IMR-90 (cell line): ENCODE measurements around the gene ADAM33. TPM values are rescaled to one million over a fixed set of nuclear protein-coding genes. Genes with fewer than 3 reads are reported as not detected.

Experiments
- ATAC-seq: fragments of 200-7000 bp; cut with Tn5 transposase; 2 replicates; pipeline ENCODE4 v1.9.1; 2020; ENCODE audit warnings: low read depth, mild to moderate bottlenecking, moderate library complexity
- BruUV-seq: library from RNA; stranded (reverse); fragments of 400-500 nt; replicated peaks from 2 replicates; lab custom pipeline; 2021; lab: Mats Ljungman, UMichigan
- CTCF ChIA-PET: fragments of 300-600 bp; formaldehyde crosslinking; extraction: SDS; loops from one replicate; lab custom pipeline; 2021; ENCODE audit warnings: antibody characterized with exemption; lab: Yijun Ruan, JAX
- POLR2A ChIA-PET: fragments of 300-600 bp; sonication (Branson Sonifier 250); formaldehyde crosslinking; loops from one replicate; lab custom pipeline; 2022; ENCODE audit warnings: antibody characterized with exemption; ENCODE audit not compliant: unreplicated experiment; lab: Charles Lee
- DNase-seq: peaks from one replicate; pipeline ENCODE4 v3.0.0; 2013
- H2AFZ ChIP-seq: replicated peaks from 2 replicates; pipeline ENCODE3; 2013; ENCODE audit warnings: low read length, mild to moderate bottlenecking; ENCODE audit not compliant: poor library complexity
- H2AK5ac ChIP-seq: 2 replicates; pipeline ENCODE4 v1.6.1; 2013; ENCODE audit warnings: low read depth, low read length, inconsistent platforms
- H2AK9ac ChIP-seq: replicated peaks from 2 replicates; pipeline ENCODE3; 2013; ENCODE audit warnings: mild to moderate bottlenecking, low read depth, low read length, moderate library complexity; ENCODE audit not compliant: poor library complexity
- H2BK120ac ChIP-seq: 2 replicates; pipeline ENCODE4 v1.6.1; 2013; ENCODE audit warnings: low read depth, low read length, inconsistent platforms
- H2BK15ac ChIP-seq: 3 replicates; pipeline ENCODE4 v1.6.1; 2013; ENCODE audit warnings: low read depth, low read length, inconsistent platforms
- H2BK20ac ChIP-seq: 2 replicates; pipeline ENCODE4 v1.6.1; 2013; ENCODE audit warnings: low read depth, mild to moderate bottlenecking, inconsistent platforms, low read length, moderate library complexity
- H2BK5ac ChIP-seq: 2 replicates; pipeline ENCODE4 v1.6.1; 2013; ENCODE audit warnings: mild to moderate bottlenecking, low read depth, low read length, inconsistent platforms; ENCODE audit not compliant: poor library complexity, severe bottlenecking
- H3K14ac ChIP-seq: replicated peaks from 2 replicates; pipeline ENCODE4 v1.6.1; 2013; ENCODE audit warnings: low read depth, low read length, inconsistent platforms
- H3K18ac ChIP-seq: 2 replicates; pipeline ENCODE4 v1.6.1; 2013; ENCODE audit warnings: low read depth, low read length, control low read depth
- H3K23ac ChIP-seq: 2 replicates; pipeline ENCODE4 v1.6.1; 2013; ENCODE audit warnings: low read depth, low read length, inconsistent platforms
- H3K27ac ChIP-seq: 2 replicates; pipeline ENCODE4 v1.5.1; 2013; ENCODE audit warnings: mild to moderate bottlenecking, control low read depth, low read length; ENCODE audit not compliant: insufficient read depth
- H3K27me3 ChIP-seq: 2 replicates; pipeline ENCODE4 v1.6.1; 2013; ENCODE audit warnings: low read length; ENCODE audit not compliant: control insufficient read depth, insufficient read depth
- H3K36me3 ChIP-seq: 2 replicates; pipeline ENCODE4 v1.6.1; 2013; ENCODE audit warnings: low read length, mixed read lengths; ENCODE audit not compliant: control insufficient read depth, insufficient read depth
- H3K4ac ChIP-seq: 2 replicates; pipeline ENCODE4 v1.6.1; 2013; ENCODE audit warnings: low read depth, low read length, inconsistent platforms
- H3K4me1 ChIP-seq: 2 replicates; pipeline ENCODE4 v1.6.1; 2013; ENCODE audit warnings: low read length, mixed read lengths; ENCODE audit not compliant: control insufficient read depth, insufficient read depth
- H3K4me2 ChIP-seq: 2 replicates; pipeline ENCODE4 v1.6.1; 2013; ENCODE audit warnings: low read depth, mild to moderate bottlenecking, control low read depth, low read length, moderate library complexity
- H3K4me3 ChIP-seq: 2 replicates; pipeline ENCODE4 v1.5.1; 2013; ENCODE audit warnings: low read depth, mild to moderate bottlenecking, control low read depth, low read length, moderate library complexity; ENCODE audit not compliant: insufficient read depth
- H3K56ac ChIP-seq: 2 replicates; pipeline ENCODE4 v1.6.1; 2013; ENCODE audit warnings: low read length, inconsistent platforms; ENCODE audit not compliant: insufficient read depth; ENCODE audit errors: extremely low read depth
- H3K79me1 ChIP-seq, 2 experiments: 2 replicates each; pipeline ENCODE4 v1.6.1; 2013; ENCODE audit warnings: low read length in 2 of 2, inconsistent platforms in 1 of 2, low read depth in 1 of 2
- H3K9ac ChIP-seq: 2 replicates; pipeline ENCODE4 v1.6.1; 2013; ENCODE audit warnings: low read depth, low read length, control low read depth
- H3K9me1 ChIP-seq: 2 replicates; pipeline ENCODE4 v1.6.1; 2013; ENCODE audit warnings: low read length, inconsistent platforms; ENCODE audit not compliant: insufficient read depth
- H3K9me3 ChIP-seq: 2 replicates; pipeline ENCODE4 v1.6.1; 2013; ENCODE audit warnings: low read length; ENCODE audit not compliant: control insufficient read depth, insufficient read depth
- H4K20me1 ChIP-seq: 2 replicates; pipeline ENCODE4 v1.6.1; 2013; ENCODE audit warnings: low read length, inconsistent platforms; ENCODE audit not compliant: insufficient read depth
- H4K5ac ChIP-seq: 2 replicates; pipeline ENCODE4 v1.6.1; 2013; ENCODE audit warnings: mild to moderate bottlenecking, low read depth, low read length, control low read depth
- H4K8ac ChIP-seq, 2 experiments: 2 replicates each; pipeline ENCODE4 v1.6.1; 2013; ENCODE audit warnings: low read depth in 2 of 2, low read length in 2 of 2, control low read depth in 1 of 2, inconsistent platforms in 1 of 2
- H4K91ac ChIP-seq: 2 replicates; pipeline ENCODE4 v1.6.1; 2013; ENCODE audit warnings: low read depth, low read length, inconsistent platforms; ENCODE audit not compliant: insufficient read depth
- CEBPB ChIP-seq: IDR thresholded peaks from 2 replicates; pipeline ENCODE4 v1.6.1; 2012; ENCODE audit warnings: low read depth, low read length, improper control_type of control experiment
- MAZ ChIP-seq: IDR thresholded peaks from 2 replicates; pipeline ENCODE4 v1.6.1; 2012; ENCODE audit warnings: low read depth, mild to moderate bottlenecking, low read length, improper control_type of control experiment, moderate library complexity, borderline replicate concordance
- MXI1 ChIP-seq: IDR thresholded peaks from 2 replicates; pipeline ENCODE4 v1.6.1; 2012; ENCODE audit warnings: low read depth, mild to moderate bottlenecking, low read length, moderate library complexity, borderline replicate concordance
- POLR2A ChIP-seq: IDR thresholded peaks from 2 replicates; pipeline ENCODE4 v1.6.1; 2012; ENCODE audit warnings: mild to moderate bottlenecking, low read depth, low read length
- RAD21 ChIP-seq: IDR thresholded peaks from 2 replicates; pipeline ENCODE4 v1.6.1; 2012; ENCODE audit warnings: low read length, improper control_type of control experiment
- SMC3 ChIP-seq: fragments of 150-350 bp; IDR thresholded peaks from 2 replicates; pipeline ENCODE4 v1.6.1; 2016; ENCODE audit warnings: low read depth, mild to moderate bottlenecking, antibody characterized with exemption, low read length, moderate library complexity
- WGBS, 2 experiments: methylation state at CpG; one replicate each; pipeline versions ENCODE4 v1.1.5 to v1.1.7; 2013; ENCODE audit warnings: missing lambda C conversion rate in 2 of 2; ENCODE audit not compliant: insufficient read length in 1 of 2; ENCODE audit errors: extremely low coverage in 2 of 2; 5-methylcytosine and 5-hydroxymethylcytosine counted together
- dilution Hi-C: fragments of 300-500 bp; cut with HindIII; formaldehyde crosslinking; loops from one replicate; pipeline ENCODE4 v1.14.3; 2018; ENCODE audit warnings: low sequenced_read_pairs; ENCODE audit not compliant: unreplicated experiment
- in situ Hi-C: fragments of 300-500 bp; cut with MboI; formaldehyde crosslinking; loops from 3 replicates; pipeline ENCODE4 v1.14.3; 2019; ENCODE audit warnings: low sequenced_read_pairs, inconsistent platforms, mixed read lengths
- intact Hi-C: fragments of 100-400 bp; cut with micrococcal nuclease; formaldehyde crosslinking; loops from 2 replicates; pipeline ENCODE4 v1.10.0; 2022
- polyA plus RNA-seq, 3 experiments: library from polyadenylated mRNA; depleted of rRNA; stranded (reverse); fragments of >200 nt; gene quantifications; 2 replicates each; pipeline ENCODE4 v1.2.3, GENCODE V29; 2012; ENCODE audit warnings: low replicate concordance in 1 of 3
- total RNA-seq: library from RNA; depleted of rRNA; stranded (reverse); fragments of >200 nt; gene quantifications from 2 replicates; pipeline ENCODE4 v1.2.3, GENCODE V29; 2012
- TF ChIP-seq, protein P1 (sequence below): conservative IDR thresholded peaks from 2 replicates; pipeline ENCODE4 v1.5.1; 2012; ENCODE audit warnings: mild to moderate bottlenecking, low read depth, low read length, improper control_type of control experiment
- TF ChIP-seq, protein P2 (sequence below): fragments of 150-350 bp; IDR thresholded peaks from 2 replicates; pipeline ENCODE4 v1.6.1; 2016; ENCODE audit warnings: low read depth, mild to moderate bottlenecking, low read length, moderate library complexity, borderline replicate concordance

Gene ADAM33
- total and polyA plus RNA-seq, 2 of the 4 experiments (the other 2 are of a cell fraction) = 0.18 to 1.7 TPM

DNA sequence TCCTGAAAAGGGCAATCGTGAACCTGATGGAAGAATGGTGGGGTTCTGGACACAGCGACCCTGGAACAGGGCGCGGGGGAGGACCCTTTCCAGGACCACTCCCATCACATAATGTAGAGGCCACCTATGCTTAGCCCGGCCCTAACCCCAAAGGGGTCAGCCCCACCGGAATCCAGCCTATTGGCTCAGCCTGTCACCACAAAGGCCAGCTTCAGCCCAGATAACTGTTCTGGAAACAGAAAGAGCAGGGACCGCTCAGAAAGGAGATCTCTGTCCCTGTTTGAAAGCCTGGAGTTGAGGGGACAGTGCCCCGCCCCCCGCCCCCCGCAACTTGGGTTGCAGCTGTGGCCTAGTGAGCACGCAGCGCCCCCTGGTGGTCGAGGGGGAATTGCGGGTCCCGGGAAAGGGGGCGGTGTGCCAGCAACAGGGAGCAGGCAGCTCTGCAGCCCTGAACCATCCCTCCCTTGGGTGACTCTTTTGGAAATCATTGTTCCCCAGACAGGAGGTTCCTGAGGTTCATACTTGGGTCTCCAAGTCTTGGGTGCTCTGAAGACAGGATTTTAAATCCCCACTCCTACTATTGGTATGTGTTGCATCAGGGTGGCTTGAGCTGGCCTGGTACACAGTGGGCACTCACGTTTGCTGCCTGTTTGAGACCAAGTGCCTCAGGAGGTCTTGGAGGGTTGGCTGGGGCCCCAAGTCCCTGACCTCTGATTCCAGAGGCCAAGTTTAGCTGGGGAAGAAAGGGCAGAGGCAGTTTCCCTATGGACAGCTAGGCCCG lies 29.1 kb upstream of the ADAM33 start:
- no peak for TF ChIP-seq CEBPB
- TF ChIP-seq, protein P1, sequence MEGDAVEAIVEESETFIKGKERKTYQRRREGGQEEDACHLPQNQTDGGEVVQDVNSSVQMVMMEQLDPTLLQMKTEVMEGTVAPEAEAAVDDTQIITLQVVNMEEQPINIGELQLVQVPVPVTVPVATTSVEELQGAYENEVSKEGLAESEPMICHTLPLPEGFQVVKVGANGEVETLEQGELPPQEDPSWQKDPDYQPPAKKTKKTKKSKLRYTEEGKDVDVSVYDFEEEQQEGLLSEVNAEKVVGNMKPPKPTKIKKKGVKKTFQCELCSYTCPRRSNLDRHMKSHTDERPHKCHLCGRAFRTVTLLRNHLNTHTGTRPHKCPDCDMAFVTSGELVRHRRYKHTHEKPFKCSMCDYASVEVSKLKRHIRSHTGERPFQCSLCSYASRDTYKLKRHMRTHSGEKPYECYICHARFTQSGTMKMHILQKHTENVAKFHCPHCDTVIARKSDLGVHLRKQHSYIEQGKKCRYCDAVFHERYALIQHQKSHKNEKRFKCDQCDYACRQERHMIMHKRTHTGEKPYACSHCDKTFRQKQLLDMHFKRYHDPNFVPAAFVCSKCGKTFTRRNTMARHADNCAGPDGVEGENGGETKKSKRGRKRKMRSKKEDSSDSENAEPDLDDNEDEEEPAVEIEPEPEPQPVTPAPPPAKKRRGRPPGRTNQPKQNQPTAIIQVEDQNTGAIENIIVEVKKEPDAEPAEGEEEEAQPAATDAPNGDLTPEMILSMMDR = peak; percentile 92
- no peak for TF ChIP-seq MXI1
- no peak for TF ChIP-seq POLR2A
- peak; percentile 75 for TF ChIP-seq MAZ
- peak; percentile 90 for TF ChIP-seq SMC3
- TF ChIP-seq, protein P2, sequence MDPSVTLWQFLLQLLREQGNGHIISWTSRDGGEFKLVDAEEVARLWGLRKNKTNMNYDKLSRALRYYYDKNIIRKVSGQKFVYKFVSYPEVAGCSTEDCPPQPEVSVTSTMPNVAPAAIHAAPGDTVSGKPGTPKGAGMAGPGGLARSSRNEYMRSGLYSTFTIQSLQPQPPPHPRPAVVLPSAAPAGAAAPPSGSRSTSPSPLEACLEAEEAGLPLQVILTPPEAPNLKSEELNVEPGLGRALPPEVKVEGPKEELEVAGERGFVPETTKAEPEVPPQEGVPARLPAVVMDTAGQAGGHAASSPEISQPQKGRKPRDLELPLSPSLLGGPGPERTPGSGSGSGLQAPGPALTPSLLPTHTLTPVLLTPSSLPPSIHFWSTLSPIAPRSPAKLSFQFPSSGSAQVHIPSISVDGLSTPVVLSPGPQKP = no peak
- peak; percentile 78 for TF ChIP-seq RAD21
- Histone ChIP-seq H3K27ac (no peak overlapping the region), H3K56ac (no peak overlapping the region), H3K4me2 (no peak overlapping the region), H4K5ac (no peak overlapping the region), H3K9ac (no peak overlapping the region), H4K20me1 (no peaks in the 10 kb centered on the region), H2AK9ac (peak overlapping the region; percentile 67), H4K8ac (no peak overlapping the region), H2BK20ac (no peak overlapping the region), H2AK5ac (no peak overlapping the region), H3K27me3 (peaks cover 19% of the 10 kb centered on the region), H3K23ac (no peak overlapping the region), H3K4ac (no peak overlapping the region), H3K14ac (no peak overlapping the region), H2BK120ac (no peak overlapping the region), H3K4me3 (no peak overlapping the region), H3K9me1 (no peaks in the 10 kb centered on the region), H3K9me3 (no peaks in the 10 kb centered on the region), H3K36me3 (no peaks in the 10 kb centered on the region), H4K91ac (no peak overlapping the region), H3K4me1 (no peaks in the 10 kb centered on the region), H2BK5ac (no peak overlapping the region), H2AFZ (peak overlapping the region; percentile 47), H2BK15ac (no peak overlapping the region), H3K79me1 (no peaks in the 10 kb centered on the region), H3K18ac (no peak overlapping the region)
- intact Hi-C loops = loop anchor here (1.0 kb wide), 2 partner anchors 35 to 148 kb away; no protein-coding TSS in a partner anchor
- WGBS, 2 experiments = 10% methylated on average over 8 of the region's 18 CpGs; no CpG with 5 or more reads in 1 of the 2 experiments
- in situ Hi-C loops = no loop called here
- dilution Hi-C loops = no loop called here
- DNase-seq (peak; percentile 28), ATAC-seq (peak; percentile 75)
- POLR2A ChIA-PET = no interaction called here
- BruUV-seq = no TSS peak
- CTCF ChIA-PET = interaction anchor here (0.6 to 2.4 kb wide), 12 partner anchors 10 to 375 kb away, joined by 3 to 19 read pairs (median 4); no protein-coding TSS in a partner anchor
